ENCODE results near the gene NALCN. TPM values are rescaled to one million over a fixed set of nuclear protein-coding genes. Genes with fewer than 3 reads are reported as not detected.

Gene NALCN
- total RNA-seq, 2 donors from 2014 or later: 0.11 TPM; not detected in 1

- H3K36me3 ChIP-seq (ENCODE audit: control insufficient read depth, insufficient read depth, low read length): no peaks in the 10 kb centered on the region
Observed at GRCh38 chr13:101149735-101150384, 266.4 kb downstream of the NALCN start.

DNA sequence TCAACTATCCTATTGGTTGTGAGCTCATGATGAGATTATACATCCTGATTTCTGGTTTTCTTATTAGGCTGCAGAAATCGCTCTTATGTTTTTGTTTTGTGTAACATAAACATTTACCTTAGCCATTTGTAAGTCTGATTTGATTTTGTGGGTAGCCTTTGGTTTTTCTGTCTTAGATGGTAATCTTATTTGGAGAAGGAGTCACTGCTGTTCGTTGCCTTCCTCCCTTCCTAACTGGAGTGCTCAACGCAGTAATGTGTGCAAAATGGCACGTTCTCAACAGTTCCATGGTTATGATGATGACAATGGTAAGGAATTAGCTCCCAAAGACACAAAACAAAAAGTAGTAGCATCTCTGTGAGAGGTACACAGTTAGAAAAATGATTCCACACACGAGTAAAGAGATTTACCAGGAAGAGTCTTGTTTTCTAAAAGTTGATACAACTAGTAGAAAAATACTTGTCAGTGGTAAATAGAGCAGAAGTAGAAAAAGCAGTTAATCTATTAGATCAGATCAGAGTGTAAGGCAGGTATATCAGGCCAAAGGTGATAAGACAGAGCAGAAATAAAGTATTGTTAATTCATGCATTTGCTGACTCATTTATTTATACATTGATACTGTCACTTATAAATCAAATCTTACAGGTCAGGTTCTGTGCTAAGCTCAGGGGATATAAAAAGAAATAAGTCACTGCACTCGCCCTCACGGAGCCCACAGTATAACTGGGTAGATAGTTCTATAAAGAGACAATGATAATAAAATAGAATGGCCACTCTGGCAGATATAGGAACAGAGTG lies 270.0 kb downstream of the NALCN start:
- H3K4me1 Mint-ChIP-seq: no peaks in the 10 kb centered on the region
- 94% methylated on average over 4 to 7 of the region's 7 CpGs for WGBS, 2 experiments (ENCODE audit: insufficient coverage in 1 of 2, insufficient read length in 1 of 2)
- no peak overlapping the region for H3K4me3 Mint-ChIP-seq

More at GRCh38 chr13:101149735-101150384, 266.4 kb downstream of the NALCN start:
- no peak overlapping the region for H3K27ac Mint-ChIP-seq
- no peak overlapping the region for H3K4me3 Mint-ChIP-seq
- no peaks in the 10 kb centered on the region for H3K36me3 Mint-ChIP-seq (ENCODE audit: low read depth)
- H3K9ac ChIP-seq (ENCODE audit: extremely low read depth, low read length, poor library complexity, severe bottlenecking): no peak overlapping the region
- H3K9me3 ChIP-seq (ENCODE audit: control insufficient read depth, low read length): no peaks in the 10 kb centered on the region
- DNase-seq: peak; percentile 76
- H3K4me3 ChIP-seq (ENCODE audit: low read length): no peak overlapping the region
- no peak overlapping the region for H3K27ac ChIP-seq (ENCODE audit: low read depth, low read length)
- H3K27me3 ChIP-seq (ENCODE audit: control insufficient read depth, insufficient read depth, low read length, poor library complexity, severe bottlenecking): no peaks in the 10 kb centered on the region
- H3K4me1 Mint-ChIP-seq: no peaks in the 10 kb centered on the region
- no peaks in the 10 kb centered on the region for H3K9me3 Mint-ChIP-seq
- WGBS, 2 experiments (ENCODE audit: insufficient coverage in 1 of 2, insufficient read length in 1 of 2): 46 to 47% methylated on average over 6 to 8 of the region's 9 CpGs
- TF ChIP-seq, protein P1, sequence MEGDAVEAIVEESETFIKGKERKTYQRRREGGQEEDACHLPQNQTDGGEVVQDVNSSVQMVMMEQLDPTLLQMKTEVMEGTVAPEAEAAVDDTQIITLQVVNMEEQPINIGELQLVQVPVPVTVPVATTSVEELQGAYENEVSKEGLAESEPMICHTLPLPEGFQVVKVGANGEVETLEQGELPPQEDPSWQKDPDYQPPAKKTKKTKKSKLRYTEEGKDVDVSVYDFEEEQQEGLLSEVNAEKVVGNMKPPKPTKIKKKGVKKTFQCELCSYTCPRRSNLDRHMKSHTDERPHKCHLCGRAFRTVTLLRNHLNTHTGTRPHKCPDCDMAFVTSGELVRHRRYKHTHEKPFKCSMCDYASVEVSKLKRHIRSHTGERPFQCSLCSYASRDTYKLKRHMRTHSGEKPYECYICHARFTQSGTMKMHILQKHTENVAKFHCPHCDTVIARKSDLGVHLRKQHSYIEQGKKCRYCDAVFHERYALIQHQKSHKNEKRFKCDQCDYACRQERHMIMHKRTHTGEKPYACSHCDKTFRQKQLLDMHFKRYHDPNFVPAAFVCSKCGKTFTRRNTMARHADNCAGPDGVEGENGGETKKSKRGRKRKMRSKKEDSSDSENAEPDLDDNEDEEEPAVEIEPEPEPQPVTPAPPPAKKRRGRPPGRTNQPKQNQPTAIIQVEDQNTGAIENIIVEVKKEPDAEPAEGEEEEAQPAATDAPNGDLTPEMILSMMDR (conservative IDR thresholded peaks at IDR 0.05): peak; percentile 64
- no peaks in the 10 kb centered on the region for H3K27me3 Mint-ChIP-seq (ENCODE audit: insufficient read depth)
- no peaks in the 10 kb centered on the region for H3K4me1 ChIP-seq (ENCODE audit: control insufficient read depth, insufficient read depth, low read length)

DNA sequence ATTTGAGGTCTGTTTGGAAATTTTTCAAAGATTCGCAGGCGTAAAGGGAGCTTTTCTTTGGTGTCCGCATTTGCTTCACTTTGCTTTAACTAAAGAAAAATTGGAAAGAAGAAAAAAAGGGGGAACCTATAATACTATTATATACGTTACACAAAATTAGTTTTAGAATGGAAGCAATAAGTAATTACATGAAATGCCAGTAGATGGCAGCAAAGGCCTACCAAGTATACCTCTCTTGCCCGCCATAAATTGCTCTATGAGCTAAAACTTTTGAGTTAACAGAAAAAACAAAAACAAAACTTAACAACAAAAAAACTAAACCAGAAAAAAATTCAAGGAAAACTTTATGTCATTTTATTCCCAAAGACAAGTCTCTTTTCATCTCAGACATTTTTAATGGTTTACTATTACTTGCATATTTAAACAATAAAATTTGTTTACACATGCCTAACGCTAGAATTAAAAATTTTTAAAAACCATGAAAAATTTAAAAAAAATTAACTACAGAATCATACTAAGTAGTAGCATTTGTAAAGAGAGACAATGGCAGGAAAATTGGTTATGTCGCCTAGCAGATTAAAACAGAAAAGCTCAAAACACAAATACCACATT lies 271.4 kb downstream of the NALCN start:
- no peak for DNase-seq
- Mint-ChIP-seq H3K9me3 (no peaks in the 10 kb centered on the region), H3K27me3 (ENCODE audit: insufficient read depth) (no peaks in the 10 kb centered on the region), H3K4me3 (no peak overlapping the region), H3K36me3 (ENCODE audit: low read depth) (no peaks in the 10 kb centered on the region), H3K27ac (no peak overlapping the region), H3K4me1 (no peaks in the 10 kb centered on the region)
- 0 to 23% methylated on average over 1 to 5 of the region's 7 CpGs for WGBS, 2 experiments (ENCODE audit: insufficient coverage in 1 of 2, insufficient read length in 1 of 2)
- H3K4me1 ChIP-seq (ENCODE audit: control insufficient read depth, insufficient read depth, low read length): no peaks in the 10 kb centered on the region
- no peaks in the 10 kb centered on the region for H3K9me3 ChIP-seq (ENCODE audit: control insufficient read depth, low read length)
- H3K27ac ChIP-seq (ENCODE audit: low read depth, low read length): no peak overlapping the region
- H3K36me3 ChIP-seq (ENCODE audit: control insufficient read depth, insufficient read depth, low read length): no peaks in the 10 kb centered on the region
- TF ChIP-seq, protein P1 (conservative IDR thresholded peaks at IDR 0.05): peak; percentile 87
- no peaks in the 10 kb centered on the region for H3K27me3 ChIP-seq (ENCODE audit: control insufficient read depth, insufficient read depth, low read length, poor library complexity, severe bottlenecking)
- H3K9ac ChIP-seq (ENCODE audit: extremely low read depth, low read length, poor library complexity, severe bottlenecking): no peak overlapping the region
- no peak overlapping the region for H3K4me3 ChIP-seq (ENCODE audit: low read length)

More for the DNA sequence above, 270.0 kb downstream of the NALCN start:
- Histone ChIP-seq H3K4me1 (ENCODE audit: control insufficient read depth, insufficient read depth, low read length) (no peaks in the 10 kb centered on the region), H3K27ac (ENCODE audit: low read depth, low read length) (no peak overlapping the region), H3K4me3 (ENCODE audit: low read length) (no peak overlapping the region), H3K36me3 (ENCODE audit: control insufficient read depth, insufficient read depth, low read length) (no peaks in the 10 kb centered on the region), H3K9me3 (ENCODE audit: control insufficient read depth, low read length) (no peaks in the 10 kb centered on the region), H3K27me3 (ENCODE audit: control insufficient read depth, insufficient read depth, low read length, poor library complexity, severe bottlenecking) (no peaks in the 10 kb centered on the region), H3K9ac (ENCODE audit: extremely low read depth, low read length, poor library complexity, severe bottlenecking) (no peak overlapping the region)
- Mint-ChIP-seq H3K27ac (no peak overlapping the region), H3K36me3 (ENCODE audit: low read depth) (no peaks in the 10 kb centered on the region), H3K27me3 (ENCODE audit: insufficient read depth) (no peaks in the 10 kb centered on the region), H3K9me3 (no peaks in the 10 kb centered on the region)
- DNase-seq: no peak
- TF ChIP-seq, protein P1 (conservative IDR thresholded peaks at IDR 0.05): no peak
